HG03521 (cell line): ENCODE data around the gene TXK.

Experiments
- ATAC-seq: cut with Tn5 transposase; IDR thresholded peaks from one replicate; pipeline ENCODE4 v1.9.1; 2021; ENCODE audit warnings: mild to moderate bottlenecking, moderate library complexity; ENCODE audit not compliant: unreplicated experiment

Gene TXK

DNA sequence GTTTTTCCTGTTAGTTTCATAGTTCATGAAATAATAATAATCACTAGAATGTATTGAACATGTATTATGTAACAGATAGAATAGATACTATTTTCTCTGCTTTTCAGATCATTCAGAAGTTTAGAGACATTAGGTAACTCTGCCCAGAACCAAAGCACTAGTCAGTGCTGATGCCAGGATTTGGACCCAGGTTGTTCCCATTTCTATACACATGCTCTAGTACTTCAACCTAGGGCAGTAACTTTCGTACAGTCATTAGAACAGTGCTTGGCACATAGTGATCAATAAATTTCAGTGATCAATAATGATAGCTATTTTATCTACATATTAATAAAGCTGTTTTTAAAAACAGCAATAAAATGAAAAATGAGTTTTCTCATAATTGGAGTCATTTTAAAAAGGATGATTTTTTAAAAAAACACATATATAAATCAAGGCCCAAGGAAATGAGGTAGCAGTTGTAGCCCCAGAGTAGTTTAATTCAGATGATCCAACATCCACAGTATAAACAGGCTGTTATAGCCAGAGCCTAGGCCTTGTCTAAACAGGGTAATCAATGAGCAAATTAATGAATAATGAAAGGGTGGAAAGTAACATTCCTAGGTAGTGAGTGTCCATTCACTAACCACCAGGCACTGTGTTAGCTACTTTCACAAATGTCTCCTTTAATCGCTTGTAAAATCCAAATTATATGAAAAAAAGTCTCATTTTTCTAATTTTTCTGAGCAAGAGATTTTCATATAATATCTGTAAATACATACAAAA, 25.6 kb downstream of the TXK start:
- no peak for ATAC-seq

DNA sequence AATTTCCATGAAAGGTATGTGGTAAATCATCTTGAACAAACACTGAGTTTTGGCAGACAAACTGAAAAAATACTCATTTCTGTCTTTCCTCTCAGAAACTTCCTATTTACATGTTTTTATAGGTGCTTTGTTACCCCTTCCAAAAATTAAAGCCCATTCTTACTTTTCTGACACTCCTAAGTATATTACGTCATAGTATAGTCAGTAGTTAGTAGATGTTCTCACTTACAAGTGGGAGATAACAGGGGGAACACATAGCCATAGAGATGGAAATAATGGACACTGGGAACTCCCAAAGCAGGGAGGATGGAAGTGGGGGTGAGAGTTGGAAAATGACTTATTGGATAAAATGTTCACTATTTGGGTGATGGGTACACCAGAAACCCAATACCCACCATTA, 28.8 kb downstream of the TXK start:
- no peak for ATAC-seq

DNA sequence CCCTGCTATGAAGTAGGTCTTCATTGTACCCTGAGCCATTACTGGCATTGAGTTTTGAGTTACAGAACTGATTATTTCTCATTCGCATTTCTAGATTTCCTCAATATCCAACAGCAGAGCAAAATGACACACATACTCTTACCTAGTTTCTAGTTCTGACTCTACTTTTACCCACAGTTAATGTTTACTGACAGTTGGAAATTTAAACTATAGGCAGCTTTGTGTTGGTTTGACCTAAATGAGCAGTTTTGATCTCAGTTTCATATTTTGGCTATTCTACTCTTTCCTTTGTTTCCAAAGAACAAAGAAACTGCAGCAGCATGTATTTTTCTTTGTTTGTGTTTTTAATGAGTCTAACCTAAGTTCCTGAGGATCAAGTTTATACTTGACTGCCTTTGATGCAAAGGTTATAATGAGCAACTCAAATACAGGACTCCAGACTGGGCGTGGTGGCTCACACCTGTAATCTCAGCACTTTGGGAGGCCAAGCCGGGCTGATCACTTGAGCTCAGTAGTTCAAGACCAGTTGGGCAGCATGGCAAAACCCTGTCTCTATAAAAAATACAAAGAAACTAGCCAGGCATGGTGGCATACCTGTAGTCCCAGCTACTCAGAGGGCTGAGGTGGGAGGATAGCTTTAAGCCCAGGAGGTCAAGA, 30.4 kb downstream of the TXK start:
- ATAC-seq, result no peak

GRCh38 chr4:48102303-48102702, 31.7 kb downstream of the TXK start:
- ATAC-seq, result no peak

GRCh38 chr4:48100256-48100655, 33.8 kb downstream of the TXK start:
- ATAC-seq, result no peak

DNA sequence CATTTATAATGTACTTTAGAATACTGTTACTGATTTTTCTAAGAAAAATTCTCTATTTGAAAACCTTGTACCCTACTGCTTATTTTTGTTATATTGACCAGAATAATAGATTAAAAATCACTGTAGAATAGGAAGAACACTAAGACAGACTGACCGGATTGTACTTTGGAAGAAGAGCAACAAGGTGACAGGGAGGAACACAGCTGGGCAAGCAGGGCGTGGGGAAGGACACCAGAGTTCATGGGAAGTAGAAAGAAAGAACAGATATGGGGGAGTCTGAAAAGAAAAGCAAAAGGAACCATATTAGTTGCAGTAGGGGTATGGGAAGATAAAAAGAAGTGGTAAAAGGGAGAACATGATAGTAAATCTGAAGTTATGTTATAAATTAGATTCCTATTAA, 38.6 kb downstream of the TXK start:
- no peak for ATAC-seq

GRCh38 chr4:48093991-48094416, 40.0 kb downstream of the TXK start:
- no peak for ATAC-seq

- ATAC-seq, result no peak
Measured at GRCh38 chr4:48090621-48091020, 43.4 kb downstream of the TXK start.

DNA sequence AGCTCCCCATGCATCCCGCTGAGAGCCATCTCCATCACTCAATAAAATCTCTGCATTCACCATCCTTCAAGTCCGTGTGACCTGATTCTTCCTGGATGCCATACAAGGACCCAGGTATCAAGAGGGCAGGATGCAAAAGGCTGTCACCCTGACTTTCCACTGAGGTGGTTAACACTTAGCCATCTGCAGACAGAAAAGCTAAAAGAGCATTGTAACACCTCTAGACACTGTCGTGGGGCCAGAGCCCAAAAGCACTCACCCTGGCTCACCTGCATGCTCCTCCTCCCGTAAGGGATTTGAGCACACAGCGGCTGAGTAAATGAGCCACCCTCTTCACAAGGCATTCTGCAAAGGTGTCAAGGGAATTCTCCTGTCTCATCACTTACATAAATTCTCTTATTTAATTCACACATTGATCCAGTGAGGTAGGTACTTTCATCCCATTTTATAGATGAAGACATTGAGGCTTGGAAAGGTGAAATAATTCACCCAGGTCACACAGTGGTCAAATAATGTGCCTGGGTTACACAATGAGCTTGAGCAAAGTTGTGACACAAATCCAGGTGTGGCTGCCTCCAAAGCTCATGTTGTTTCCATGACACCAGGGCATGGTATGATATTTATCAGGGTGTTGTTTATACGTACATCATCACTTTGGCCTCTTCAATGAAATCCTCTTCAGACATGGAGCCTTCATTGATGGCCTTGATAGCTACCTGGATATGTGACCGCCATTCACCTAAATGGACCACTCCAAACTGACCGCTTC, 48.0 kb downstream of the TXK start:
- no peak for ATAC-seq

DNA sequence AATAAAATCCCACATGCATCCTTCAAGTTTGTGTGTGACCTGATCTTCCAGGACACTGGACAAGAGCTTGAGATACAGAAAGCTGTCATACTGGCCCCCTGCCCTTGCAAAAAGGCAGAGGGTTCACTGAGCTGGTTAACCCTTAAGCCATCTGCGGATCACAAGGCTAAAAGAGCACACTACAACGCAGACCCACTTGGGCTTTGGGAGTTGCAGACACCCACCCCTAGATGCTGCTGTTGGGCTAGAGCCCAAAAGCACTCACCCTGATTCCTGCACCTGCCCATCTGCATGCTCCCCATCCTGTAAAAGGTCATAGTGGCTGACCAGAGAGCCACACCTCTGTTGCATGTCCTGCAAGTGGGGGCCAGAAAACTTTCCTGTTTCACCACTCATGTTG, 51.1 kb downstream of the TXK start:
- no peak for ATAC-seq

GRCh38 chr4:48081196-48081595, 52.9 kb downstream of the TXK start:
- no peak for ATAC-seq

- ATAC-seq, result no peak
Measured at GRCh38 chr4:48079972-48080391, 54.1 kb downstream of the TXK start.

GRCh38 chr4:48078862-48079655, 55.0 kb downstream of the TXK start:
- no peak for ATAC-seq

DNA sequence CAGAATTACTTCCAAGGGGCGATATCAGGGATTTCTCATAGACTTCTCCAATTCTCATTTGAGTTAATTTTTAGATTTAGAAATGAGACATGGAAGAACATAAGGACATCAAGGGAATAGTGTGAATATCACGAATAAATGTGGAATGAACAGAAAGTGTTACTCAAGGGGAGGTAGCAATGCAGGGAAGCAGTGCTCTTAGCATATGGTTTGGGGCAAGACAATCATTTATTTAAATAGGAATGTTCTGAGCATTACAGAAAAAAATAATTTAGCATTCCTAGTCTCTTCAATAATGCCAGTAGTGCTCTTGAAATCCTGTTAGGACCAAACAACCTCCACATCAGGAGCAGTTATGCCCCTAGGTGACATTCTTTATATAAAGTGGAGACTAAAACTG, 55.6 kb downstream of the TXK start:
- ATAC-seq, result no peak

GRCh38 chr4:48074657-48075056, 59.4 kb downstream of the TXK start:
- no peak for ATAC-seq

DNA sequence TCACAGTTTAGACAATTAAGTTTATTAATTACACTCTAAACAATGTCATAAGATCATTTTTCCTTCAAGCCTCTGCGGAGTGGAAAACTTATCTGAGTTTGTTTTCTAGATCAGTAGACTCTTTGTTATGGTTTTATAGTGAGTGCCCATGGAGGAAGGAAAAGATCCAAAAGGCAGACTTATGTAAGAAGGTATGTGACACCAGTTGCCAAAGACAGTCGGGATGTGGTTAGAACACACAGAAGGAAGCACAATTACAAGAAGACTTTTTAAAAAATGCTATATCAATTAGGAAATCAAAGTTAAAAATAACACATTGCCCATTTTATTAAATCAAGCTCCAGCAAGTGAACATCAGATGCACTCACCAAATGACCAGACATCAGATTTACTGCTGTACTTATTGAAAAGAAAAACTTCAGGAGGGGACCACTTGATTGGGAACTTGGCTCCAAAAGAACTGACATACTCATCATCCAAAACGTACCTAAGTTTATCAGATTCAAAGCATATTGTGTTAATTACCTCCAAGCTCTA, 60.4 kb downstream of the TXK start:
- no peak for ATAC-seq

- ATAC-seq, result no peak
Measured at GRCh38 chr4:48071191-48071590, 62.9 kb downstream of the TXK start.

- ATAC-seq, result no peak
Measured at GRCh38 chr4:48069026-48069425, 65.0 kb downstream of the TXK start.

DNA sequence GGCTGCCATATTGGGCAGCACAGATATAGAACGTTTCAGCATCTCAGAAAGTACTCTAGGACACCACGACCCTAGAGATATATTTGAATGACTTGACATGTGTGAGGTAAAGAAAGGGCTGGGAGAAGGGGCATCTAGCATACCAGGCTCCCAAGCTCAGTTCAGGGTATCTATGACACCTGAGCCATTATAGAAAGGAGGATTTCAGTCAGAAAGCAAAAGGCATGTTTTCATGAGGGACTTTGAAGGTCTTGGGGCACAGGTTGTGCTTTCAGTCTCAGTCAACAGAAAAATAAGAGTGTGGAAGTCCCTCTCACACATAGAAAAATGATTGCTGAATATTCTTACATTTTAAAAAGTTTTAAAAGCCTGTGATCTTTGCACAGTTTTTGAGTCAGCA, 65.9 kb downstream of the TXK start:
- ATAC-seq, result no peak

DNA sequence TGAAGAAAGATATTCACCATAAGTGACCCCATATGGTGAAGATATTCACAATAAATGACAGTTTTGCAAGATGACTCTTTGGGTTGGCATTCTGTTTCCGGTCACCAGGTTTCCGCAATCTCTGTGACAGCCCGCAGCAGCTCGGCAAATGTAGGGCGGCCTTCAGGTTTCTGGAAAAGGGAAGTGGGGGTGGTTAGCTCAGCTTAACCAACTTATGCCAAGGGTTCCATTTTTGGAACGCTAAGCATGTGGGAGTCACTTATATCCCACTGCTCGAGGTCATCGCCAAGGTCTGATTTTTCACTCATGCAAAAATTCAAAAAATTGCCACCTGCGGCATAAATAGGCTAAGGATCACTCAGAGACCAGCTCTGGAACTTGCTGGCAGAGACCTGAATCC, 66.5 kb downstream of the TXK start:
- no peak for ATAC-seq

GRCh38 chr4:48065587-48066052, 68.4 kb downstream of the TXK start:
- ATAC-seq, result no peak
